GM12801 (cell line): ENCODE results near the gene FRMD6.

Experiments used
- CTCF ChIP-seq: IDR thresholded peaks from one replicate; pipeline ENCODE4 v1.5.1; 2011; ENCODE audit warnings: control low read depth; ENCODE audit not compliant: insufficient read length; ENCODE audit errors: extremely low read depth

FRMD6 gene

GRCh38 chr14:51620056-51620455, 31.7 kb upstream of the FRMD6 start:
- no peak for TF ChIP-seq CTCF

DNA sequence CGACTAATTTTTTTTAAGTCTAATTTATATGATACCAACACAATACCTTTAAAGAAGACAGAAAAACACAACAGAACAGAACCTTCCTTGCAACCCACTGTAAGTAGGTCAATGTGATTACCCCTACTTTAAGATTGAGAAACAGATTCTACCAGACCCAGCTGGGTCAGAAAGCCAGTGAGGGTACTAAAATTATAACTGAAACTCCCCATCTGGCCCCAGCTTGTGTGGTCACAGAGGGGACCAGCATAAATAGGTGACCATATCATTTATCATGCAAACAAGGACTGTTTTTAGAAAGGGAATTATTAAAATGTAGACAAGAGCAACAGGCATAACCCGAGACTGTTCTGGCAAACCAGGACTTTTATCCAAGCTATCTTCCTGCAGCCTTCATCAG, 30.1 kb upstream of the FRMD6 start:
- TF ChIP-seq CTCF, result no peak

DNA sequence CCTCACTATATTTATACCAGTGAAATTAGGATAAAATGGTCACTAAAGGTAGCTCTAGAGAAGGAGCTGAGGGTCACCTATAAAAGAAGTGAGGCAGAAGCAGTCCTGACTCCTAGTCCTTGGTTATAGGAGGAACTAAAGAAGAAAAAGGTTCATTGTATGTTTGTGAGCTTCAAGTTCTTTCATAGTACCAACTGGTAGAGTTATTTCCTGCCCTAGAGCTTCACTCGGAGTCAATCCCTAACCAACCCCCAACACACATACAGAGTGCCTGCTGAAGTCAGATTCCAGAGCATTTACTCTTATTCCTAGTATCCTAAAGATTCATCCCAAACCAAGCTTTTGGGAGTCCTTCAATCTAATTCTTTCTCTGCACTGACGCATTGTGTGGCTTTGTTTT, 29.3 kb upstream of the FRMD6 start:
- no peak for TF ChIP-seq CTCF

DNA sequence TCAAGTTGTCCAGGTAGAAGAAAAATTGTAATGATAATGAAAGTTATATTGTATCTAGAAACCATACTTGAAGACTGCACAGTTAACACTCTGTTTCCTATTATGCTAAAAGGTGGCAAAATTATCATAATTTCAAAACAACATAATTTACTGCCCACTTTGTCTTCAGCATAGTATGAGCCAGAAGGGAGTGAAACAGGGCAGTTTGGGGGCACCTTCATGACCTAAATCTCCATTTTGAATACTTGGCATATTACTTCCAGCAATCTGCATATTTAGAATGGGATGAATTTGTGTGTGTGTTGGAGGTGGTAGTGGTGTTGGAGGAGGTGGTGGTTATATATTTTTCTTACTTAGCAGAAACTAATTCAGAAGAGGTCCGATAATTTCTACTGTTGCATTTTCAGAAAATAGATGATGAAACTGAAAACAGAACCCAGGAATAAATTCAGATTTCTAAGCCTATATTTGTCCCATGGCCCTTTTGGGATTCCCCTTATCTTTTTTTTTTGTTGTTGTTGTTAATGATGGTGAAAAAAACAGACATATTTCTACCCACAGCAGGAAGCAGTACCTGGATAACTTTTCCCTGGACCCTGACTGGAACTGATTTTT, 26.6 kb upstream of the FRMD6 start:
- no peak for TF ChIP-seq CTCF

DNA sequence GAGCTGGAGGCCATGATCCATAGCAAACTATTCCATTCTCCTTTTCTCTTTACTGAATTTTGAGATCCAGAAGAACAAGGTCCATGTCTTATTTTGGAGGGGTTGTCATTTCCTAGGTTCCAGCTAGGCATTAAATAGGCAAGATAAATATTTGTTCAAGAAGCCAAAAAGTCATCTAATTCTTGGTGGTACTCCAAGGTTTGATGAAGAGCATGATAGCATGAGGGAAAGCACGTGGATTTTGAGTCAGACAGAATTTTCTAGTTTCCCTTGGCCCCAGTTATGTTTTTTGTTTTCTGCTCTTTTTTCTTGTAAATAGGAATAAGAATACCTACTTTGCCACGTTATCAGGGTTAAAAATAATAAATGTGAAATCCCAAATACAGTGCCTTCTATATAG, 25.5 kb upstream of the FRMD6 start:
- TF ChIP-seq CTCF, result no peak

- TF ChIP-seq CTCF, result no peak
Observed at GRCh38 chr14:51626788-51627187, 24.9 kb upstream of the FRMD6 start.

DNA sequence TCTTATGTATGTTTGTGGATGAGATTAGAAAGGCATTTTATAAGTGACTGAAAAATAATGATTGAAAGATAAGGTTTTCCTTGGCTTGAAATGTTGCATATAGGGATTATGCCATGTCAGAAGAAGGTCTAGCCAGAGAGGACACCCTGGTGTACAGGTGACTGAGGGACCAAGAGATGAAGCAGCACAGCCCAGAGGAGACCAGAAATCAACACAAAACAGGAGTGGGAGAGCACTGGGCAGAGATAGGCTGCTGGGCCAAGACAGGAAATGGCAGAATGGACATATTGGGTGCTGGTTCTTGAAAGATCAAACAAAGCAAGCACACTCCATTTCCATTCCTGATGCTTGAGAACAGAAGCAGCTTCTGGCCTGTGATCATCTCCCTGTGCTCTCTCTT, 24.4 kb upstream of the FRMD6 start:
- TF ChIP-seq CTCF, result no peak
